Measurements from ENCODE around the gene DMXL2.
A peak's percentile ranks its signal among the peaks of the same experiment; 100 is the strongest.
"Not testable (repeated sequence)": the region's sequence is repeated elsewhere in the genome, so short reads cannot be mapped to it uniquely, and the experiment has no call there.

Gene DMXL2

DNA sequence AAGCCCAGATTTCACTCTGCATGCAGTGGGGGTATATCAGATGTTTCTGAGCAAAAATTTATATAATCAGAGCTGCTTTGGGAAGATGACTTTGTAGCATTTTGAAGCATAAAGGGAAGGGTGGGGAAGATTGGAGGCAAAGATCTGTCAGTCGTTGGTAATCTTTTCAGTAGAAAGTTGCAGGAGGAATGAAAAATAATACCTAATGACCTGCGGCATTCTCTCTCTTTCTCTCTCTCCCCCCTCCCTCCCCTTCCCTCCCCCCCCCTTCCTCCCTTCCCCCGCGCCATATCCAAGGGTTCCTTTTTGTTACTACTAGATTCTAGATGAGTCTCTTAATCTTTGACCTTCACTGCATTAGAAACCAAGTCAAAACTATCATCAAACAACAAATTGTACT, 1.5 kb upstream of the DMXL2 start:
- DNase-seq (ENCODE audit: low spot score): no peak

DNA sequence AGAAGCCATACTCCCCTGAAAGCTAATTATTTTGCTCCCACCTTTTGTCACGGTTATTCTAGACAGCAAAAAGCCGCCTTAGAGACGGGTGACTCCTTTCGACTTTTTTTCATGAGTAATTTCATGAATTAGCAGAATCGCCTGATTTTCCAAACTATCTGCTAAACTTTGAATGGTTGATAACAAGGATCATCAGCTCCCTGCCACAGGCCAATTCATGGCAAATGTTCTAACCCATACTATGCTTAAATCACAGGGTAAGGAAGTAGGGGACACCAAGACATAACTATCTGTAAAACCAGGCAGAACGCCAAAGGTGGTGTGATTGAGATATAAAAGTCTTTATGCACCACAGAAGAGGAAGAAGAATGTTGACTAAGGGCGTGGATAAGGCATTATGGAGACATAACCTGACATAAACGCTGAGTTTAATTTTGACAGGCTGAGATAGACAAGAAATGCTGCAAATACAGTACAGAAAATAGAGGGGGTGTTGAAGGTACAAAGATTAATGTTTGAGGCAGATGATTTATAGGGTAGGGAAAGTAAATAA, 891 bp upstream of the DMXL2 start:
- no peak for DNase-seq (ENCODE audit: low spot score)

DNA sequence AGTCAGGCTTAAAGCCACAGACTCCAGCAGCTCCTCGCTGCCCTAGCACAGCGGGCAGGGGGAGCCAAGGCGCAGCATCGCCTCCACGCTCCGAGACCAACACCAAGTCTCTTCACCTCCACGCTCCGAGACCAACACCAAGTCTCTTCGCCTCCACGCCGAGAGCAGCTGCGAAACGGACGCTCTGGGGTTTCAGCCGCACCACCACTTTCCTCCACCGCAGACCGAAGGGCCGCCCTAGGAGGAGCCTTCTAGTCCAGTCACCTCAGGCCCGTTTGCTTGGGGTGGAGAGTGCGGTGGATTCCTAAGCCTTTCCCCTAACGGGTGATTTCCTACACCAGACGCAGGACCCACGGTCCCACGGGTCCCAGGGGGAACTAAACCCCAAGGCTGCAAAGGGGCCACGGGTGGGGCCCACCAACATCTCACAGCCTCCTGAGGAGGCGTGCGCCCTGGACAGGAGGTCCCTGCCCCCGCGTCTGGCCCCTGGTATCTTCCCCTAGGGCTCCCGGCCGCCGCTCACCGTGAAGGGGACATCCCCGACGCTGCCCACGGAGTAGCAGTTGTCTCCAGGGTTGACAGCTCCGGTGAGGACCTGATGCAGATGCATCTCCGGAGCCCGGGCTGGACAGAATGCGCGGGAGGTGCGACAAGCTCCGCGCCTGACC, 501 bp downstream of the DMXL2 start:
- peak; percentile 65 for DNase-seq (ENCODE audit: low spot score)

DNA sequence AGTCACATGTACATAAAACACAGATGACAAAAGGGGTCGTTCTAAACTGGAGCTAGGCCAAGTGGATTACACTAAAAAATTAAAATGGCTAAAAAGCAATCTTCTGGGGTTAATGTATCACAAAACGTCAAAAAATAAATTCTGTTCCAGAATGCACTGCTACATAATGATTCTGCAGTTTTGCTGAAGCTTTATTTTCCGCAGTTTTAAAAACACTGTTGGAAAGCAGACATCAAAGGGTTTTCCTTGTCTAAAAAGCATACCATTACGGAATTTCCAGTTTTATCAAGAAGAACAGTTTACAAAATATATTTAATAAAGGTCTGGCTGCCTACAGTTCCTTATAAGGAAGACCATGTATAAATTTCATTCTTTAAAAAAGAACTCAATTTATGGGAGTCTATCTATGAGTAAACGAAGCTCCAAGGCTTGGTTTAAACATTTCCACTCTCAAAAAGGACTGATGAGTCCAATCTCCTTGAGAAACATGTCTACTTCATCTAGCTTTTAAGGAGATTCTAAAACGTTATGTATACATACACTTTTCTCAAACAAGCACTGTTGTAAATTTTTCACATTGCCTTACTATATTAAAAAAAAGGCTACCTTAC, 1.3 kb downstream of the DMXL2 start:
- no peak for DNase-seq (ENCODE audit: low spot score)

DNA sequence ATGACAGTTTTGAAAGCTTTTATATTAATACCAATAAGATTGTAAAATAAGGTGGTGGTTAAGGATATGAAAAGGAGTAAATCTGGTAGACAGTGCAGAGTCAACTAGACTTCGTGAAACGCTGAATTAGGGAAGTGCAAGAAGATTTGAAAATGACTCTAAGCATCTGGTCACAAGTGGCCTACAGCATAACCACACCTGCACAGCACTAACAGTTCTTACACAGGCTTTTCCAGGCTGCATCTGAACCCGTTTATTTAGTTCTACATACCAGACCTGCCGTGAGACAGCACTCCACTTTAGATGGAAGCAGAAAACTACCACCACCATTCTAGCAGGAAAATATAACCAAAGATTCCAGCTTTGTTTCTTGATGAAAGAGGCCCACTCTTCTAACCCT, 1.9 kb downstream of the DMXL2 start:
- DNase-seq (ENCODE audit: low spot score): no peak

DNA sequence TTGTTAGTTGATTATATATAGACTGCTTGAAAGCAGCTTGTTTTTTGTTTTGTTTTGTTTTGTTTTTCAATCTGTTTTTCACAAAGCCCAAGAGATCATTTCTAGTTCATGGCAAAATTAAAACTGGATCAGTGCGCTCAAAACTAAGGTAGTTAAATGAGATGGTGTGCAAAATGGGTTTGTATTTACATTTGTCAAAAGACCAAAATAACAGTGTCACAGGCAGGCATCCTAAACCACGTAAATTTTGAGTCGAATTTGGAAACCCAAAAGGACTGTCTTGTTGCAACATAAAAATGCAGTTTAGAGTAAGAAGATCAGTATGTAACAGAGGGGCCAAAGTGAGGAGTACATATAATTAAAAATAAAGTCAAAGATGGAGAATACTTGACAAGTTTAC, 2.4 kb downstream of the DMXL2 start:
- DNase-seq (ENCODE audit: low spot score): no peak

DNA sequence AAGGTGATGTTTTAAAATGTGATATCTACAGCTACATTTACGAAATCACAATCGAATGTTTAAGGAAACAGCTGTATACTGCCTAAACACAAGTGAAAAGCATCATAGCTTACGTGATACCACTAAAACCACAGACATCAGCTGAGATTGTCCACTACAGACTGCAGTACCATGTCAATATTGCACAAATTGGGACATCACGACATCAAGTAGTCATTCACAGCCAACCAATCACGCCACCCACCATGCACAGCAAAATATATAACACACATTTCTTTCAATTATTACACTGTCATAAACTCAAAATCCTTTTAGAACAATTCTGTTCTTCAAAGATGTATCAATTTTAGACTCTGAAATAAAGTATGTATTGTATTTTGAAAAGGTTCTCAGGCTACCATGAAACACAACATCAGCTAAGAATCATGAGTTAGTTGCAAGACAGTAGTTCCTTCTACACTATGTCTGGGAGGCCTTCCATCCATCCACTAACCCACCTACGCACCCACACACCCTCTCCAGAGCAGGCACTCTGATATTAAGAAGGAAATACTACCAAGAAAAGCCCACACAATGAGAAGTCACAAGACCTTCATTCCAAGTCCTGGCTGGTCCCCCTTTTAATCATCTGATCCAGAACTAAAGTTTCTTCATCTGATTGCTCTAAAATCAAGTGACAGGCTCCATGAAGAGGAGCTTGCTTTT, 3.1 kb downstream of the DMXL2 start:
- no peak for DNase-seq (ENCODE audit: low spot score)

DNA sequence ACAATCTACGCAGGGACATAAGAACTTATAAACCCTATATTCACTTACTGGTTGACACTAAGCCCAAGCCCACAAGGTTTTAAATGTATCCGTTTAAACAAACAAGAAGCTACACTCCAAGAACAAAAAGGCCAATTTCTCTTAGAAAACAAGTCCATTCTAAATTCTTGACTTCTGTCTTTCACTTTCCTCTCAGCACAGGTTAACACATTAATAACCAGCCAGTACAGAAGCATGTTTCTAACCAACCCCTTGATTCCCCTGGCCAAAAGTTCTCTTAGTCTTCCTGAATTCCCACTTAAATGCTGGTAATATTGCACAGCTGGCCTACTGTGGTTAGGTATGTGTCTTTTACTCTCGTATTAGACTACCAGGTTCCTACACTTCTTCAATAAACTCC, 4.7 kb downstream of the DMXL2 start:
- no peak for DNase-seq (ENCODE audit: low spot score)

DNA sequence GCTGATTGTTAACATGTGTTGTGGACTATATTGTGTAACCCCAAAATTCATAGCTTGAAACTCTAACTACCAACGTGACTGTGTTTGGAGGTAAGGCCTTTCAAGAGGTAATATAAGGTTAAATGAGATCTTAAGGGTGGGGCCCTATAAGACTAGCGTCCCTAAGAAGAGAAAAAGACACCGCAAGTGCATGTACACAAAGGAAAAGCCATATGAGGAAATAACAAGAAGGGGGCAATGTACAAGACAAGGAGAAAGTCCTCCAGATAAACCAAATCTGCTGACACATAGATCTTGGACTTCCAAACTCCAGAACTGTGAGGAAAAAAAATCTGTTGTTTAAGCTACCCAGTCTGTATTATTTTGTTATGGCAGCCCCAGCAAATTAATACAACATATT, 8.6 kb downstream of the DMXL2 start:
- no peak for DNase-seq (ENCODE audit: low spot score)

DNA sequence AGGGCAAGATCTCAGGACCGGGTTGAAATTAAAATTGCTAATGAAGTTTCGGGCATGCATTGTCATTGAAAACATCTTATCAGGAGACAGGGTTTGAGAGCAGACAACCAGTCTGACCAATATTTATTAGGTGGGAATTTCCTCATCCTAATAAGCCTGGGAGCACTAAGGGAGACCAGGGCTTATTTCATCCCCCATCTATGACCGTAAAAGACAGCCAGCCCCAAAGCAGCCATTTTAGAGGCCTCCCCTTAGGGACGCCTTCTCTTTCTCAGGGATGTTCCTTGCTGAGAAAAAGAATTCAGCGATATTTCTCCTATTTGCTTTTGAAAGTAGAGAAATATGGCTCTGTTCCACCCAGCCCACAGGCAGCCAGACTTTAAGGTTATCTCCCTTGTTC, 9.9 kb downstream of the DMXL2 start:
- DNase-seq (ENCODE audit: low spot score): not testable (repeated sequence)

DNA sequence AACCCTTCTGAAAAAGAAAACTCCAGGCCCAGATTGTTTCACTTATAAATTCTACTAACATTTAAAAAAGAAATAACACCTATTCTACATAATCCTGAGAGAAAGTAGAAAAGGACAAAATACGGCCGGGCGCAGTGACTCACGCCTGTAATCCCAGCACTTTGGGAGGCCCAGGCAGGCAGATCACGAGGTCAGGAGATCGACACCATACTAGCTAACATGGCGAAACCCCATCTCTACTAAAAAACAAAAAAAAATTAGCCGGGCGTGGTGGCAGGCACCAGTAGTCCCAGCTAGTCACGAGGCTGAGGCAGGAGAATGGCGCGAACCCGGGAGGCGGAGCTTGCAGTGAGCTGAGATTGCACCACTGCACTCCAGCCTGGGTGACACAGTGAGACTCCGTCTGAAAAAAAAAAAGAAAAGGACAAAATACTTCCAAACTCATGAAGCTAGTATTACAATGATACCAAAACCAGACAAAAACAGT, 19.1 kb downstream of the DMXL2 start:
- not testable (repeated sequence) for DNase-seq (ENCODE audit: low spot score)

DNA sequence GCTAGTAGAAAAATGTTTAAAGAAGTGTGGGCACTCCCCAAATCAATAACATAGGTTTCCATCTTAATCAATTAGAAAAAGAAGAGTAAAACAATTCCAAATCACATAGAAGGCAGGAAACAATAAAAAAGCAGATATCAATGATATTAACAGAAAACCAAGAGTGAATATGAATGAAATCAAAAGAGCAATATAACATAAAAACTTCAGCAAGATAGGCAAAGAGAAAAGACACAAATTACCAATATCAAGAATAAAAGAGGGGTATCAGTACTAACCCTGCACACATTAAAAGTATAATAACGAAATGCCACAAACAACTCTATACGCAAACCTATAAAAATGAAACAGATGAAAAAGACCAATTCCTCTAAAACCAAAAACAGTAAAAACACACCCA, 19.6 kb downstream of the DMXL2 start:
- no peak for DNase-seq (ENCODE audit: low spot score)

DNA sequence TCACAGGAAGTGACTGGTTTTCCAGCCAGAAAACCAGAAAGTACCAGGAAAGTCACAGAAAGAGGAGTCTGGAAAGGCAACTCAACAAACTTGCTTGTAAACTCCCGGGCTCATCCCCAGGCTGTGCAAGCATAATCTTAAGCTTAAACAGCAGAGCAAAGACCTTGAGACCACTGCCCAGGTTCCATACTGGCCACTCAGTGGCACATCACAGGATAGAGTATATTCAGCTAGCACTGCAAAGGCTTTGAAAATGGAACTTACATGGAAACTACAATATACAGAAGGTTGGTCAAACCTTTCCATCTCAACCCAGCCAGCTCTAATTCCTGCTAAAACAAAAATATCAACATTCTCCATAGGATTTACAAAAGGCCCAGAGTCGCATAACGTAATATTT, 20.1 kb downstream of the DMXL2 start:
- DNase-seq (ENCODE audit: low spot score): no peak

DNA sequence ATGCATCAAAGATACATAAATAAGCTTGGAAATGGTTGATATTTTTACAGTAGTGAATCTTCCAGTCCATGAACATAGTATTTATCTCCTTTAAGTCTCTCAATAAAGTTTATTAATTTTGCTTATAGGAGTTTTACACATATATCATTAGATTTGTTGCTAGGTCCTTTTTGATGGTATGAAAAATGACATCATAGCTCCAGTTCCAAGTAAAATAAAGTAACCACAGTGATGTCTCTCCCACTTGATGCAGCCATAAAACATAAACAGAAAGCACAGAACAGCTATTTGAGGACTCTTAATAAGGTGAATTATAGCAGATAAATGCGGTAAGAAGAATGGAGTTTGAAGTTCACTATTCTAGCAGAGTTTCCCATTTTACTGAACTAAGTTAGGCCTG, 20.8 kb downstream of the DMXL2 start:
- DNase-seq (ENCODE audit: low spot score): no peak

DNA sequence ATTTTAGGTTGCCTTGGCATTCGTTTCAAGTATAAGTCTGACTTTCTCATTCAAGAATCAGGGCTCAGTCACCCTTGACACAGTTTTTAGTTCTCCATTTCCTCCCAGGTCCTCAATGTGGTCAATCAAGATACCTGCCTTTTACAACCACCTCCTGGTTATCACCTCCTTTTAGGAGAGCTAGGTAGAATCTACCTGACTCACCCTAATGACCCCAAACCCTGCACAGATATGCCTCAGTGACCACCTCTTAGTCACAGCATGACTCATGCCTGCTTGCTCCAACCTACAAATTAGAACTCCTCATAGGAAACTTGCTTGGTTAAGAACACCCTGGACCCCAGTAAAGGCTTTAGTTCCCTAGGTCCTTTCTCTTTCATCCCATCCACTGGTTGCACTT, 22.5 kb downstream of the DMXL2 start:
- DNase-seq (ENCODE audit: low spot score): peak; percentile 95

DNA sequence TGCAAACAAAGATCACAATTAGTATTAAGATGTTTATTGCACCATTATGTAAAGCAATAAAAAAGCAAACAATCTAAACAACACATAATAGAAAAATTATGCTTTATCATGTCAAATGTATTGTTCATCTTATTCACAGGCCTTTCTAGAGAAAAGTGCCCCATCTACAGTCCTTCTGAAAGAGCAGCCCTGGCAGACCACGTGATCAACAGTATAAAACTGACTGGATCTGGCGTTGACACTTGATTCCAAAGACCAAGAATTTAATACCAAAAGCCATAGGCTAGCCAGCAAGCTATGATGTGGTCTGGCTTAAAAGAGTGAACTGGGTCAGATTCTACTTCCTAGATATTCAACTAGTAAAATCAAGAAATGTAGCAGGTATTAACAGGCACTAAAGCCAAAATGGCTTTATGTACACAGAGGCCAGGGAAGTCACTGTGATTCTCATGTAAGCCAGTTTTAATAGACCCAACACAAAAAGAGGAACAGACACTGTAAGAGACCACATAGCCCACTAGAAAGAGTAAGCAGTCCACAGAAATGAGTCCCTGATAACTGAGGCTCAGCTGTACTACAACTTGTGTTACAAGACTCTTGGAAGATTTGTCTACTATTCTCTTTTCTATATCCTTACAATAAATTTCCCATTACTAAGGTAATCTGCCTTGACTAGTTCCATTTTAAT, 32.5 kb downstream of the DMXL2 start:
- no peak for DNase-seq (ENCODE audit: low spot score)

DNA sequence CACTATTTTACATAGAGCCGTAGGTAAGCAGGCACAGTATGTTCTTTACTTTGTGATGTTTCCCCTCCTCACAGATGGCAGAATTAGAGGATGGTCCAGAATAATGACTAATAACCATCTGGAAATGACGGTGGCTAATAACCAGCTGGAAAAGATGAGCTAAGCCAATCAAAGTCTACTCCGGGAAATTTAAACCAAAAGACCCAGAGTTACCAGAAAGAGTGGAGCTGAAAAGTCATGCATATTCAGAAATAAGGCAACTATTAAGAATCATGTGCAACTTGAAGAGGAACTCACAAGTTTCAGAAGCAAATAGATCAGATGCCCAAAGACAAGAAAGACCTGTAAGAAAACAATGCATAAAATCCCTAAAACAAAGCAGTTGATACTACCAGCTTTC, 33.6 kb downstream of the DMXL2 start:
- no peak for DNase-seq (ENCODE audit: low spot score)

DNA sequence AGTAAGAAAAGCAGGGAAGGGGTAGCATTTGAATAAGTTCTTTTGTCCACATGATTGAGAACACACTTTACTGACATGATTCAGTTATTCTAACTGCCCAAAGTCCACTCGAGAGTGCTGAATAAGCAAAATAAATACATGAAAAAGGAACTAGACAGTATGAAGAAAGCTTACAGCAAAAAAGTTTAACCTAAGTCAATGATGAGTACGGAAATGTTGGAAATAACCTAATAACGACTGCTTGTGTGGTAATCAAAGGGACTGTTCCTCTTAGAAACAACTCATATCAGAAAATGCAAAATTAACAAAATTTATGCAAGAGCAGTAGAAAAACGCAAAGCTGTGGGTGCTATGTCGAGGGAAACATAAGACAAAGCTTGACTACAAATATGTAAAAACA, 36.6 kb downstream of the DMXL2 start:
- no peak for DNase-seq (ENCODE audit: low spot score)

DNA sequence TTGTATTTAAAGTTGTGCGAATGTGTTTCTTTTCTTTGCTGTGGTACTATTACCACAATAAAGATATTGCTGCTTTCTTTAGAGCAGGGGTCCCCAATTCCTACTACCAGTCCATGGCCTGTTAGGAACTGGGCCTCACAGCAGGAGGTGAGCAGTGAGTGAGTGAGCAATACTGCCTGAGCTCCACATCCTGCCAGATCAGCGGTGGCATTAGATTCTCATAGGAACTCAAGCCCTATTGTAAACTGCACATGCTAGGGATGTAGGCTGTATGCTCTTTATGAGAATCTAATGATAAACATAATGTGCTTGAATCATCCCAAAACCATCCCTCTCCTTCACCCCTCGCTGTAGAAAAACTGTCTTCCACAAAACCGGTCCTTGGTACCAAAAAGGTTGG, 41.6 kb downstream of the DMXL2 start:
- DNase-seq (ENCODE audit: low spot score): no peak

DNA sequence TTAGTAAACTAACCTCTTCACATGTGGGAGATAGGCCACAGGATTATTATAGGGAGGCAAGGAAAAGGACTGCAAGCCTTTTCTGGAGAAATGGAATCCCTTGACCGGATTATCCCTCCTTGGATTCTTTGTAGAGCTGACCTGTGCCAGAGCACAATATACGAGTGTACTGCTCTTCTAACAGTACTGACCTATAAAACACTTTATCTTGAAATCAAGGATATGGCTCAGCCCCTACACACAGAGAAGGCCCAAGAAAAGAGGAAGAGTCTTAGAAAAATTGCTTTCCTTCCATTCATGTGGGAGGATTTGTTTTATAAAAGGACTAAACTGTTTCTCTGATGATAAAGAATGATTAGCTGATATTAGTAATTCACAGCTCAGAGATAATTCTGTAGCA, 42.2 kb downstream of the DMXL2 start:
- no peak for DNase-seq (ENCODE audit: low spot score)

DNA sequence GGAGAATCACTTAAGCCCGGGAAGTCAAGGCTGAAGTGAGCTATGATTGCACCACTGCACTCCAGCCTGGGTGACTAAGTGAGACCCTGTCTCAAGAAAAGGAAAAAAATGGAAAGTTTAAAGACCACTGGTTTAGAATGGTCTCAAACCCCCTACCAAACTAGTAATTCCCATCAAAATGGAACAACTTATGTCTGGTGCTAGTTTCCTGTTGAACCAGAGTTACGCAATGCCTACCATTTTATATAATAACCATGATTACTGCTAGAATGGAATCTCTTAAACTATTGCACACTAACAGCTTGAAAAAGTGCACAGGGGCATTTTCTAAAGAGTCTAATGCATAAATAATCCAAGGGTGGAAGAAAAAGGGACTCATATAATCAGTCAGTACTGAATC, 43.6 kb downstream of the DMXL2 start:
- no peak for DNase-seq (ENCODE audit: low spot score)

DNA sequence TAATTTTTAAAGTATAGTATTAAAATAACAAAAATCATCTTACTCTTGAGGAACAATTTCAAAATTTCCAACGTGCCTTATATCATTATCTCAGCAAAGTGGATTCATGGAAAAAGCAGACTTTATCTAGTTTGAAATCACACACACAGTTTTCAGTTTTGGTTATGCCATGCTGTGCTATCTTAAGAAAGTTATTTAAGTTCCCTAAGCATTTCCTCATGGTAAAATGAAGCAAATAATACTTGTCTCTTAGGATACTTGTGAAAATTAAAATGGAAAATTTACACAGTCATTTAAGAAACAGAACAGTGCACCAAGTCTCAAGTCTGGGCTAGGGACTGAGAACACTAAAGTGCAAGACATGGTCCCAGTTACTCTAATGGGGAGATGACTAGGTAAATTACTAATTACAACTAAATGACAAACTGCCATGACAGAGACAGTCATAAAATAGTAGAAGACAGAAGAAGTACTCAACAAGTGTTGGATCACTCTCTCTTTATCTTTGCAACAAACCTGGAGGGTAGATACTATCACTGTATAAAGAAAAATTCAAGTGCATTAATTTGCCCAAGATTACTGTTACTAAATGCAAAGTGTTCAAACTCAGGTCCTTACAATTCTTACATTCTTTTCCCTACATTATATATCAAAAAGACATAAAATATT, 44.8 kb downstream of the DMXL2 start:
- DNase-seq (ENCODE audit: low spot score): no peak

Data from kidney tubule cell (primary cell).